SK-N-SH treated with all-trans-retinoic acid at 6 μM for 48 hours (cell line): ENCODE results near the gene ZNF490.

Experiments
- ARNTL ChIP-seq: fragments of 450-650 bp; formaldehyde crosslinking; IDR thresholded peaks from 2 replicates; pipeline ENCODE4 v1.5.0; 2020; ENCODE audit warnings: low read depth, mild to moderate bottlenecking, moderate library complexity, borderline replicate concordance
- CREB5 ChIP-seq: fragments of 250-450 bp; sonication (Bioruptor Pico); IDR thresholded peaks from 2 replicates; pipeline ENCODE4 v1.5.1; 2020; ENCODE audit warnings: low read depth, mild to moderate bottlenecking, moderate library complexity
- CSDC2 ChIP-seq: fragments of 250-450 bp; sonication (Bioruptor Pico); IDR thresholded peaks from 2 replicates; pipeline ENCODE4 v1.5.0; 2020; ENCODE audit warnings: mild to moderate bottlenecking, moderate library complexity
- ESRRG ChIP-seq: fragments of 250-450 bp; sonication (Bioruptor Pico); IDR thresholded peaks from 2 replicates; pipeline ENCODE4 v1.6.1; 2021; ENCODE audit warnings: mild to moderate bottlenecking
- GLIS3 ChIP-seq: fragments of 250-450 bp; sonication (Bioruptor Pico); IDR thresholded peaks from 2 replicates; pipeline ENCODE4 v1.5.0; 2020; ENCODE audit warnings: mild to moderate bottlenecking, moderate library complexity
- OSR1 ChIP-seq: fragments of 250-450 bp; sonication (Bioruptor Pico); IDR thresholded peaks from 2 replicates; pipeline ENCODE4 v1.8.0; 2022; ENCODE audit warnings: moderate library complexity, mild to moderate bottlenecking, inconsistent platforms
- RARB ChIP-seq: fragments of 250-450 bp; sonication (Bioruptor Pico); IDR thresholded peaks from 2 replicates; pipeline ENCODE4 v1.8.0; 2021; ENCODE audit warnings: mild to moderate bottlenecking, moderate library complexity
- ZFP3 ChIP-seq: fragments of 250-450 bp; sonication (Bioruptor Pico); IDR thresholded peaks from 2 replicates; pipeline ENCODE4 v1.5.0; 2020; ENCODE audit warnings: mild to moderate bottlenecking, moderate library complexity
- ZFP30 ChIP-seq: fragments of 450-650 bp; formaldehyde crosslinking; IDR thresholded peaks from 2 replicates; pipeline ENCODE4 v1.5.0; 2022; ENCODE audit warnings: mild to moderate bottlenecking, moderate library complexity
- TF ChIP-seq, protein P1 (sequence below): fragments of 250-450 bp; sonication (Bioruptor Pico); IDR thresholded peaks from 2 replicates; pipeline ENCODE4 v1.8.0; 2020; ENCODE audit warnings: mild to moderate bottlenecking, moderate library complexity, borderline replicate concordance
- TF ChIP-seq, protein P2 (sequence below): fragments of 250-450 bp; sonication (Bioruptor Pico); IDR thresholded peaks from 2 replicates; pipeline ENCODE4 v1.5.1; 2021; ENCODE audit warnings: mild to moderate bottlenecking, moderate library complexity

DNA sequence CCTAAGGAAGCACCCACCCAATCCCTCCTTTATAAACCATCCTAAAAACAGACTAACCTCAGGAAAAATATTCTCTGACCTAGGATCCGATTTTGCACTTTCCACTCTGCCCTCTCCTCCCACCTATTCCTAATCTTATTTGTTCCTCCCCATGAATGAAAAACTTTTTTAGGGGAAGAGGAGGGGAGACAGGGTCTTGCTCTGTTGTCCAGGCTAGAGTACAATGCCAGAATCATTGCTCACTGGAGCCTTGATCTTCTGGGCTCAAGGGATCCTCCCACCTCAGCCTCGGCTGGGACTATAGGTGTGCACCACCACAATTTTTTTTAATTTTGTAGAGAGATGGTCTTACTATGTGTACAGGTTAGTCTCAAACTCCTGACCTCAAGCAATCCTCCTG lies 63.7 kb downstream of the ZNF490 start:
- TF ChIP-seq OSR1 (no peak), RARB (no peak), ZFP3 (CRISPR knock-in tag) (no peak), GLIS3 (CRISPR knock-in tag) (no peak), CSDC2 (no peak), ARNTL (CRISPR knock-in tag) (no peak), ESRRG (CRISPR knock-in tag) (no peak), CREB5 (CRISPR knock-in tag) (no peak), ZFP30 (CRISPR knock-in tag) (no peak)
- TF ChIP-seq, protein P1, sequence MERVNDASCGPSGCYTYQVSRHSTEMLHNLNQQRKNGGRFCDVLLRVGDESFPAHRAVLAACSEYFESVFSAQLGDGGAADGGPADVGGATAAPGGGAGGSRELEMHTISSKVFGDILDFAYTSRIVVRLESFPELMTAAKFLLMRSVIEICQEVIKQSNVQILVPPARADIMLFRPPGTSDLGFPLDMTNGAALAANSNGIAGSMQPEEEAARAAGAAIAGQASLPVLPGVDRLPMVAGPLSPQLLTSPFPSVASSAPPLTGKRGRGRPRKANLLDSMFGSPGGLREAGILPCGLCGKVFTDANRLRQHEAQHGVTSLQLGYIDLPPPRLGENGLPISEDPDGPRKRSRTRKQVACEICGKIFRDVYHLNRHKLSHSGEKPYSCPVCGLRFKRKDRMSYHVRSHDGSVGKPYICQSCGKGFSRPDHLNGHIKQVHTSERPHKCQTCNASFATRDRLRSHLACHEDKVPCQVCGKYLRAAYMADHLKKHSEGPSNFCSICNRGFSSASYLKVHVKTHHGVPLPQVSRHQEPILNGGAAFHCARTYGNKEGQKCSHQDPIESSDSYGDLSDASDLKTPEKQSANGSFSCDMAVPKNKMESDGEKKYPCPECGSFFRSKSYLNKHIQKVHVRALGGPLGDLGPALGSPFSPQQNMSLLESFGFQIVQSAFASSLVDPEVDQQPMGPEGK (CRISPR knock-in tag): no peak
- TF ChIP-seq, protein P2, sequence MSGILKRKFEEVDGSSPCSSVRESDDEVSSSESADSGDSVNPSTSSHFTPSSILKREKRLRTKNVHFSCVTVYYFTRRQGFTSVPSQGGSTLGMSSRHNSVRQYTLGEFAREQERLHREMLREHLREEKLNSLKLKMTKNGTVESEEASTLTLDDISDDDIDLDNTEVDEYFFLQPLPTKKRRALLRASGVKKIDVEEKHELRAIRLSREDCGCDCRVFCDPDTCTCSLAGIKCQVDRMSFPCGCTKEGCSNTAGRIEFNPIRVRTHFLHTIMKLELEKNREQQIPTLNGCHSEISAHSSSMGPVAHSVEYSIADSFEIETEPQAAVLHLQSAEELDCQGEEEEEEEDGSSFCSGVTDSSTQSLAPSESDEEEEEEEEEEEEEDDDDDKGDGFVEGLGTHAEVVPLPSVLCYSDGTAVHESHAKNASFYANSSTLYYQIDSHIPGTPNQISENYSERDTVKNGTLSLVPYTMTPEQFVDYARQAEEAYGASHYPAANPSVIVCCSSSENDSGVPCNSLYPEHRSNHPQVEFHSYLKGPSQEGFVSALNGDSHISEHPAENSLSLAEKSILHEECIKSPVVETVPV (CRISPR knock-in tag): no peak
